ENCODE data around the gene FPGS. TPM values are rescaled to one million over a fixed set of nuclear protein-coding genes. Genes with fewer than 3 reads are reported as not detected.
A peak's percentile ranks its signal among the peaks of the same experiment; 100 is the strongest.

The FPGS gene
- total and polyA plus RNA-seq, 7 donors = 9.2 to 51.3 (median 32.6) TPM

DNA sequence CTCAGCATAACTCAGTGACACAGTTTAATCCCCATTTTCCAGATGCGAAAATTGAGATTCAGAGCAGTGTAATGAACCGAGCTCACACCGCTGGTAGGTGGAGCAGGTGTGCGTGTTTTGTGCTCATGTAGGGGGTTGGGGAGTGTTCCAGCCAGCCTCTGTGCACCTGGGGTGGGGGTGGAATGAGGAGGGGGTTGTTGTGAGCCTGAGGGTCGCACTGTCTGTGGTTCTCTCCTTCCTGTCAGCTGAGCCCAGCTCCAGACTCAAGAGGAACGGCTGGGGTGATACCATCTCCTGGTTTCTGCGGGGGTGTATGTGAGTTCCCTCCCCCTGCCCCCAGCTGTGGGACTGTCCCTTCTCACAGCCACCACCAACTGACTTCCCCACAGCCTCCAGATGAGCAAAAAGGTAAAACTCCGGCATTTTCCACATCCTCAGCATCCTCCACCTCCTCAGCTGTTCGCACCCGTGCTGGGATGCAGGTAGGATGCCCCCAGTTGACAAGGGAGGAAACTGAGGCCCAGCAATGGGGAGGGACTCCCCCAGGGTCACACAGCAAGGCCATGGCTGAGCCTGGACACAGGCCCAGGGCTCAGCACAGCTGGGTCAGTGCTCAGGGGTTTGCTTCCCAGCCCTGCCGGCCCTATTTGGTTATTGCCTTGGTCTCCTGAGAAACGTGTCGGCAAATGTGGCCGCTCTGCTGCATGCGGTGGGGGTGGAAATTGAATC lies 26.3 kb upstream of the FPGS start:
- WGBS, 2 donors = 33 to 57% methylated on average over 15 of the region's 15 CpGs
- no peak for DNase-seq
- no peaks in the 10 kb centered on the region for H3K9me3 ChIP-seq
- no peaks in the 10 kb centered on the region for H3K36me3 ChIP-seq
- TF ChIP-seq EP300 (IDR thresholded peaks at IDR 0.05) (no peak), POLR2AphosphoS5 (IDR thresholded peaks at IDR 0.05) (no peak), POLR2A (IDR thresholded peaks at IDR 0.05) (no peak)
- TF ChIP-seq, protein P1, sequence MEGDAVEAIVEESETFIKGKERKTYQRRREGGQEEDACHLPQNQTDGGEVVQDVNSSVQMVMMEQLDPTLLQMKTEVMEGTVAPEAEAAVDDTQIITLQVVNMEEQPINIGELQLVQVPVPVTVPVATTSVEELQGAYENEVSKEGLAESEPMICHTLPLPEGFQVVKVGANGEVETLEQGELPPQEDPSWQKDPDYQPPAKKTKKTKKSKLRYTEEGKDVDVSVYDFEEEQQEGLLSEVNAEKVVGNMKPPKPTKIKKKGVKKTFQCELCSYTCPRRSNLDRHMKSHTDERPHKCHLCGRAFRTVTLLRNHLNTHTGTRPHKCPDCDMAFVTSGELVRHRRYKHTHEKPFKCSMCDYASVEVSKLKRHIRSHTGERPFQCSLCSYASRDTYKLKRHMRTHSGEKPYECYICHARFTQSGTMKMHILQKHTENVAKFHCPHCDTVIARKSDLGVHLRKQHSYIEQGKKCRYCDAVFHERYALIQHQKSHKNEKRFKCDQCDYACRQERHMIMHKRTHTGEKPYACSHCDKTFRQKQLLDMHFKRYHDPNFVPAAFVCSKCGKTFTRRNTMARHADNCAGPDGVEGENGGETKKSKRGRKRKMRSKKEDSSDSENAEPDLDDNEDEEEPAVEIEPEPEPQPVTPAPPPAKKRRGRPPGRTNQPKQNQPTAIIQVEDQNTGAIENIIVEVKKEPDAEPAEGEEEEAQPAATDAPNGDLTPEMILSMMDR (IDR thresholded peaks at IDR 0.05) = no peak
- H3K27me3 ChIP-seq = no peaks in the 10 kb centered on the region
- intact Hi-C loops (cut with DNase I) = no loop called here
- peak overlapping the region in 1 of 4 donors; percentile 32 for H3K27ac ChIP-seq
- peak overlapping the region in 1 of 4 donors; percentile 16 for H3K4me3 ChIP-seq
- peaks cover 0 to 5% (median 0%) of the 10 kb centered on the region in 4 donors for H3K4me1 ChIP-seq

DNA sequence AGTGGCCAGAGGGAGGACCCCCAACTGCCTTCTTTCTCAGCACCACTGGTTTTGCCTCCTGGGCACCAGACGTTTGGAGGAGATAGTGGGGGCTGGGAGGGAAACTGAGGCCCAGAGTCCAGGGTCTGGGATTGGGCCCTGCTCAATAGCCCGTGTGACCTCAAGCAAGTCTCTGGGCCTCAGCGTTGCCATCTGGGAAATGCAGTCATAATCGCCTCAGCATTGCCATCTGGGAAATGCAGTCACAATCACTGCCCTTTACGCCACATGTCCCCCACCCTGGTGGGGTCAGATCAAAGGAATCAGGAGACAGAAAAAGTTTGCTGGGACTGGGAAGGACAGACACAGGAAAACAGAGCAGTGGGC lies 25.8 kb upstream of the FPGS start:
- Histone ChIP-seq H3K4me1 (peaks cover 0 to under 1% (median 0%) of the 10 kb centered on the region in 4 donors), H3K36me3 (no peaks in the 10 kb centered on the region), H3K9me3 (no peaks in the 10 kb centered on the region), H3K27me3 (no peaks in the 10 kb centered on the region), H3K4me3 (peak overlapping the region in 1 of 4 donors; percentile 16), H3K27ac (peak overlapping the region in 1 of 4 donors; percentile 32)
- TF ChIP-seq POLR2A (IDR thresholded peaks at IDR 0.05) (no peak), POLR2AphosphoS5 (IDR thresholded peaks at IDR 0.05) (no peak), EP300 (IDR thresholded peaks at IDR 0.05) (no peak)
- TF ChIP-seq, protein P1 (IDR thresholded peaks at IDR 0.05) = no peak
- 44 to 66% methylated on average over 5 of the region's 5 CpGs for WGBS, 2 donors
- intact Hi-C loops (cut with DNase I) = no loop called here
- DNase-seq = no peak

DNA sequence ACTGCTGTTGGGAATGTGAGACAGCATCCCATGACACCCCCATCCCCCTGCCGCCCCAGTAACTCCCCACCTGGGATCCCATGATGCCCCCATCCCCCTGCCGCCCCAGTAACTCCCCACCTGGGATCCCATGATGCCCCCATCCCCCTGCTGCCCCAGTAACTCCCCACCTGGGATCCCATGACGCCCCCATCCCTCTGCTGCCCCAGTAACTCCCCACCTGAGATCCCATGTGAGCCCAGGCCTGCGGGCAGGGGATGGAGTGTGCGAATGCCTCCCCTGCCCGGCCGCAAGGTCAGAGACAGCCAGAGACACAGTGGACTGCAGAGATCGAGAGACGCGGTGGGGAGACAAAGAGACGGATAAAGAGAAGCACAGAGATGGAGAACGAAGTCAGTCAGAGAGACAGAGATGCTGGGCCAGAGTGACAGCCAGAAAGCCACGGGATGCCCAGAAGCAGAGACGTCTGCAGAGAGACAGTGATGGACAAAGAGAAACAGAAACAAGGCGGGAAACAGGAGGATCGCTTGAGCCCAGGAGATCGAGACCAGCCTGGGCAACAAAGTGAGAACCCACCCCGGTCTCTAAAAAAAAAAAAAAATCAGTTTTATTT lies 25.2 kb upstream of the FPGS start:
- peak overlapping the region in 1 of 4 donors; percentile 16 for H3K4me3 ChIP-seq
- no peaks in the 10 kb centered on the region for H3K27me3 ChIP-seq
- H3K36me3 ChIP-seq = no peaks in the 10 kb centered on the region
- WGBS, 2 donors = 48 to 75% methylated on average over 18 of the region's 18 CpGs
- no peaks in the 10 kb centered on the region for H3K4me1 ChIP-seq
- intact Hi-C loops (cut with DNase I) = no loop called here
- no peak for TF ChIP-seq POLR2A (IDR thresholded peaks at IDR 0.05)
- no peak for TF ChIP-seq POLR2AphosphoS5 (IDR thresholded peaks at IDR 0.05)
- TF ChIP-seq, protein P1 (IDR thresholded peaks at IDR 0.05) = no peak
- TF ChIP-seq EP300 (IDR thresholded peaks at IDR 0.05) = no peak
- no peaks in the 10 kb centered on the region for H3K9me3 ChIP-seq
- H3K27ac ChIP-seq = peak overlapping the region in 2 of 4 donors; percentile 7 to 52
- no peak for DNase-seq

DNA sequence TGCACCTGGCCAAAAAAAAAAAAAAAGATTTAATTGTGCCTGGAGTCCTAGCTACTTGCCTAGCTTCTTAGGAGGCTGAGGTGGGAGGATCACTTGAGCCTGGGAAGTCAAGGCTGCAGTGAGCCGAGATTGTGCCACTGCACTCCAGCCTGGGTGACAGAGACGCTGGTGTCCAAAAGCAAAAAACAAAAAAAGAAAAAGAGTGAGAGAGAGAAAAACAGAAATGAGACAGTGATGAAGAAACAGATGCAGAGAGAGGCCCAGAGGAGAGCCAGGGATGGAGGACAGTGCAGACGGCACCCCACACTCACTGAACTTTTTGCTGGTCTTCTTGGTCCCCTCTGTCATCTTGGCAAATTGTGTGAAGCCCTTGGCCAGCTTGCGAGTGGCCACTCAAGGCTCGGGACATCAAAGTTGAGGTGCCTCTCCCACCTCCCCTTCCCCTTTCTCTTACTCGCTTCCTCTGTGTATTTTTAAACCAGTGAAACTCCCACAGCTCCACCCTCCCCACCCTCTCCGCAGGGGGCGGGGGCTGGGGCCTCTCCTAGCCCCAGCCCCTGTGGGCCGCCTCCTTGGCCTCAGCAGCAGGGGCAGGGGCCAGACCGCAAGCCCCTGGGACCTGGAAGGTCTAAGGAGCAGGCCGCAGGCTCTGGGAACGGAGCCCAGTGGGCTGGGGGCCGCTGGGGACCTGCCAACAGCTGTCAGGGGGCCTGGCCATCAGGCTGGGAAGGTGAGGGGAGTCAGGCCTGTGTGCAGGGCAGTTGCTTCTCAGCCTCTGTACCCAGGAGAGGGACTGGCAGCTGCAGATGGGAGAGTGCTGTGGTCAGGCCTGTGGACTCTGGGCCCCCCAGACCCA lies 24.2 kb upstream of the FPGS start, which contains the start of gene SH2D3C:
Gene SH2D3C (minus strand): TSS at position 387 of the 856 bp plus-strand sequence. CDS start 39 bp downstream, at position 348.
- no peaks in the 10 kb centered on the region for H3K9me3 ChIP-seq
- H3K4me1 ChIP-seq = no peaks in the 10 kb centered on the region
- no peaks in the 10 kb centered on the region for H3K36me3 ChIP-seq
- 31 to 72% methylated on average over 13 of the region's 13 CpGs for WGBS, 2 donors
- H3K4me3 ChIP-seq = peak within 1 kb of the TSS in 1 of 4 donors; percentile 9
- intact Hi-C loops (cut with DNase I) = no loop called here
- DNase-seq = no peak
- H3K27me3 ChIP-seq = no peaks in the 10 kb centered on the region
- TF ChIP-seq POLR2A (IDR thresholded peaks at IDR 0.05) (no peak), POLR2AphosphoS5 (IDR thresholded peaks at IDR 0.05) (no peak), EP300 (IDR thresholded peaks at IDR 0.05) (no peak)
- TF ChIP-seq, protein P1 (IDR thresholded peaks at IDR 0.05) = no peak
- H3K27ac ChIP-seq = peak within 1 kb of the TSS; percentile 11 to 52 (median 26)
